ENCODE results near the gene CTBS.
"Not testable (repeated sequence)": the region's sequence is repeated elsewhere in the genome, so short reads cannot be mapped to it uniquely, and the experiment has no call there.

The CTBS gene

GRCh38 chr1:84573967-84574842, at the start of gene CTBS:
Gene CTBS (minus strand): TSS chr1:84574440. CDS start chr1:84574415, 25 bp downstream.
- peak; percentile 72 for DNase-seq (ENCODE audit: low read depth)

GRCh38 chr1:84621553-84621952, 47.3 kb upstream of the CTBS start:
- DNase-seq (ENCODE audit: low read depth), result no peak

- peak; percentile 44 for DNase-seq (ENCODE audit: low read depth)
These were observed 46.6 kb upstream of the CTBS start for GRCh38 chr1:84620720-84621313.

- no peak for DNase-seq (ENCODE audit: low read depth)
These were observed 45.3 kb upstream of the CTBS start for GRCh38 chr1:84619383-84620102.

GRCh38 chr1:84617349-84617748, 43.1 kb upstream of the CTBS start:
- DNase-seq (ENCODE audit: low read depth), result no peak

GRCh38 chr1:84615790-84616189, 41.5 kb upstream of the CTBS start:
- DNase-seq (ENCODE audit: low read depth), result no peak

- DNase-seq (ENCODE audit: low read depth), result no peak
These were observed 39.6 kb upstream of the CTBS start for GRCh38 chr1:84613887-84614286.

- DNase-seq (ENCODE audit: low read depth), result no peak
These were observed 38.8 kb upstream of the CTBS start for GRCh38 chr1:84613026-84613425.

- no peak for DNase-seq (ENCODE audit: low read depth)
These were observed 37.6 kb upstream of the CTBS start for GRCh38 chr1:84611796-84612195.

- DNase-seq (ENCODE audit: low read depth), result no peak
These were observed 36.9 kb upstream of the CTBS start for GRCh38 chr1:84611091-84611490.

GRCh38 chr1:84606977-84607376, 32.7 kb upstream of the CTBS start:
- no peak for DNase-seq (ENCODE audit: low read depth)

GRCh38 chr1:84605157-84605556, 30.9 kb upstream of the CTBS start:
- DNase-seq (ENCODE audit: low read depth), result no peak

- no peak for DNase-seq (ENCODE audit: low read depth)
These were observed 29.9 kb upstream of the CTBS start for GRCh38 chr1:84603941-84604830.

- no peak for DNase-seq (ENCODE audit: low read depth)
These were observed 29.0 kb upstream of the CTBS start for GRCh38 chr1:84603223-84603622.

- DNase-seq (ENCODE audit: low read depth), result no peak
These were observed 26.6 kb upstream of the CTBS start for GRCh38 chr1:84600796-84601195.

- no peak for DNase-seq (ENCODE audit: low read depth)
These were observed 24.9 kb upstream of the CTBS start for GRCh38 chr1:84598846-84599741.

GRCh38 chr1:84598418-84598817, 24.2 kb upstream of the CTBS start:
- no peak for DNase-seq (ENCODE audit: low read depth)

- DNase-seq (ENCODE audit: low read depth), result no peak
These were observed 22.8 kb upstream of the CTBS start for GRCh38 chr1:84597011-84597410.

GRCh38 chr1:84594959-84595358, 20.7 kb upstream of the CTBS start:
- not testable (repeated sequence) for DNase-seq (ENCODE audit: low read depth)

GRCh38 chr1:84587099-84587498, 12.9 kb upstream of the CTBS start:
- DNase-seq (ENCODE audit: low read depth), result no peak

GRCh38 chr1:84585803-84586202, 11.6 kb upstream of the CTBS start:
- DNase-seq (ENCODE audit: low read depth), result no peak

Measured in CMK (cell line).